Islet precursor cell (in vitro differentiated cells): Measurements from ENCODE around the gene PACSIN1.
"Not testable (repeated sequence)": the region's sequence is repeated elsewhere in the genome, so short reads cannot be mapped to it uniquely, and the experiment has no call there.

Source experiments
- DNase-seq: peaks from one replicate; pipeline ENCODE4 v3.0.0-alpha.2; 2018

The PACSIN1 gene

DNA sequence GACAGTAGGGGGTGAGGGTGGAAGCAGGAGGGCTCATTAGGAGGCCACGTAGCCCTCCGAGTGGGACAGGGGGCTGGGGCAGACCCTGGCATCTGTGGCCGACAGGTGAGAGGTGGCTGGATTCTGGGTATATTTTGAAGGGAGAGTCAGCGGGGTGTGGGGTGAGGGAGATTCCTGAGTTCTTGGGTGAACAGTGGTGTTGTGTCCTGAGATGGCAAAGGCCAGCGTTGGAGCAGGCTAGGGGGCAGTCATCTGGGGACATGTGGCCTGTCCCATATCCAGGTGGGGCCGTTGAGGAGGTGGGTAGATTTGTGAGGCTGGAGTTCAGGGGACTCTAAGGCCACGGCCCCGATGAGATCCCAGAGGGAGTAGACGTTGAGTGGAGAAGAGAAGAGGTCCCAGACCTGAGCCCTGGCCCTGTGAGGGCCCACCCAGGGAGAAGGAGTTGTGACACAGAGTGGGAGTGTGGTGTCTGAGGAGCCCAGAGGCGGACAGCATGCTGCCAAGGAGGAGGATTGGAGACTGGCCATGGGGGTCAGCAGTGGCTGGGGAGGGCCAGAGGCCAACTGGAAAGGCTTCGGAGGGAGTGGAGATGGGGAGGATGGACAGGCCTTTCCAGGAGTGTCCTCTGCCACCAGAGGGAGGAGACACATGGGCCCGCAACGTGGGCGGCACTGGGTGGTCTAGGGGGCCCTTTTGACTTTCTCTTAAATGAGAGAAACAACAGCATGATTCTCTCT lies 19.6 kb downstream of the PACSIN1 start:
- no peak for DNase-seq

DNA sequence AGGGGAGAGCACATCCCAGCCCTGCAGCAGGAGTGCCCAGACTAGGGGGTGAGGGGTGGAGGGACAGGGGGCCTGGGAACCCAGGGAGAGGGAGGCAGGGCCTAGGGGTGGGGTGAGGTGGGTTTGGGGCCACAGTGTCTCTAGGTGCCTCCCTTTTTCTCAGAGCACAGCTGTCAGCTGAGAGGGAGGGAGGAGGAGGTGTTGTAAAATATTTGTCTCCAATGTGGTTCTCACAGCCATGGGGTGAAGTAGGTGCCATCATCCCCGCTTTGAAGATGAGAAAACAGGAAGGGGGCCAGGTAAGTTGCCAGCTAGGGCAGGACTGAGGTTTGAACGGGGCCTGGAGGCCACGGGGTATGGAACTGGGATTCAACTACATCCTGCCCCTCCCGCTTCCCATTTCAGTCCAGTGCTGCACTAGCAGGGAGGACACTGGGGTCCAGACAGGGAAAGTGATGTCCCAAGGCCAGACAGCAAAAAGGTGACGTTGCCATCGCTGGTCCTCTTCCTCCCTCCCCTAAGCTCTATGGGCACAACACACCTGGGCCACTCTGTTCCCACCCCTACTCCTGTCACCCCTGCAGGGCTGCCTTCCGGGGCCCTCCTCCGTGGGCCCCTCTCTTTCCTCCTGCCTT lies 20.3 kb downstream of the PACSIN1 start:
- no peak for DNase-seq

DNA sequence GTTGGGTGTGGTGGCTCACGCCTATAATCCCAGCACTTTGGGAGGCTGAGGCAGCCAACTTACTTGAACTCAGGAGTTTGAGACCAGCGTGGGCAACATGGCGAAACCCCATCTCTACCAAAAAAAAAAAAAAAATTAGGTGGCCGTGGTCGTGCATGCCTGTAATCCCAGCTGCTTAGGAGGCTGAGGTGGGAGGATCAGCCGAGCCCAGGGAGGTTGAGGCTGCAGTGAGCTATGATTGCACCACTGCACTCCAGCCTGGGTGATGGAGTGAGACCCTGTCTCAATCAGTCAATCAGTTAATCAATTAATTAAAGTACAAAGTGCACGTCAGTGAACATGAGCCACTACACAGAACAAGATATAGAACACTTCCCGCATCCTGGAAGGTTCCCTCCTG lies 21.0 kb downstream of the PACSIN1 start:
- DNase-seq: not testable (repeated sequence)

DNA sequence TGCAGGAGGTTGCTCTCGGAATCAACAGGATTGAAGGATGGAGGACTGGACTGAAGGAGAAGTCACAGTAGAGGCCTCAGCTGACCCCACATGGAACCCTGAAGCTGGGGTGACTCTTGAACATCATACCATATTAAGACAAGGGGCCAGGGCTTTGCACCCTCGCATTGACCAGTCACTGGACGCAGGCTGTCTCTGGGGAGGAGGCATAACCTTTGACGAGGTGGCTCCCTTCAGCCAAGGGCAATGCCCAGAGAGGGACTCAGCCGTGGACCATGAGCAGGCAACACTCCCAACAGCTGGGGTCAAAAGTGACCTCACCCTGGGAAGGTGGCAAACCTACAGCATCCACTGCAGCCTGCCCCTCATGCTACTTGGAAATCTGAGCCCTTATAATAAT lies 21.7 kb downstream of the PACSIN1 start:
- DNase-seq: no peak

DNA sequence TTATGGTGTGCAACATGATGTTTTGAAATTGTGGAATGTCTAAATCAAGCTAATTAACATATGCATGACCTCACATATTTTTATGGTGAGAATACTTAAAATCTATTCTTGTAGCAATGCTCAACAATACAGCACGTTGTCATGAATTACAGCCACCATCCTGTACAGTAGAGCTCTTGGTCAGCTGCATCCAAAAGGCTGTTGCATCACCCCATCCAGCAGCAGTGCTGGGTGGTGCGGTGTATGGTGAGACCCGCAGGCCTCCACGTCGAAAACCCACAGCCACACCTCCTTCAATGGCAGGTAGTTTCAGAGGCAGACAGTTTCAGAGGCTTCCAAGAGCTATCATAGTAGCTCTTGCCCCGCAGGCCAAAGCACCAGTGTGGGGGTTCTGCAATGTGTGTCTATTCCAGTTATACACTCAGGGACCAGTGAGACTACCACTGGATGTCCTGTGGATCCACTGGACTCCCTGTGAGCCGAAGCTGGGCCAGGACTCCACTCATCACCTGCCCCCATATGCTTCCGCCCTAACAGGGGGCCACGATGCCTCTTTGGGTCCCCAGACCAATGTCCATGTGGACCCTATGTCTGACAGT lies 23.4 kb downstream of the PACSIN1 start:
- no peak for DNase-seq

DNA sequence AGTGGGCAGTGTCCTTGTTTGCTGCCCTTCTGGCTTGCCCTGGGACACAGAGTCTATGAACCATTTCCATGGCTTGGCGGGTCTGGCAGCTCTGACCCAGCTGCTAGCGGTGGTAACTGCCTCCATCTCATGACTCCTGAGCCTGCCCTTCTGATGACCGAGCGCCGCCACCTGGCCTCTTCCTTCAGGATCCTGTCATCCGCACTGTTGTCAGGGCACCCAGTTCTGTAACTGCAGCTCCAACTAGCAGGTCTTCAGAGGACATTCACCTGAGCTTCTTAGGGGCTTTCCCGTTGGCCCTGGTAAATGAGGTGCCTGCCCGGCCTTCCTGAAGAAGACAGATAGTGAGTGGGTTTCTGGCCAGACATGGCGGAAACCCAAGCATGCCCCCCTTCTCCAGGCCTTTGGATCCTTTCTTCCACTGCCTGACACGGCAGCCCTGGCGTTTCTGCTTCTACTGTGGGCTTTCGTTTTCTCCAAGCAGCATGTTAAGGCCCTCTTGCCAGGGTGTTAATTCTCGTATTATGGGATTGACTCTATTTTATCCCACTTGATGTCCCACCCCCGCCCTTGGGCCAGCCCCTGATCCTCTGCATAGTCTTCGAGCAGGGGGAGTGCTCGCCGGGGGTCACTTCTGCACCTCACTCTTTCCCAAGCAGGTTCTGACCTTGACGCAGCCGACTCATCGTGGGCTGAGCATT lies 24.7 kb downstream of the PACSIN1 start:
- no peak for DNase-seq

DNA sequence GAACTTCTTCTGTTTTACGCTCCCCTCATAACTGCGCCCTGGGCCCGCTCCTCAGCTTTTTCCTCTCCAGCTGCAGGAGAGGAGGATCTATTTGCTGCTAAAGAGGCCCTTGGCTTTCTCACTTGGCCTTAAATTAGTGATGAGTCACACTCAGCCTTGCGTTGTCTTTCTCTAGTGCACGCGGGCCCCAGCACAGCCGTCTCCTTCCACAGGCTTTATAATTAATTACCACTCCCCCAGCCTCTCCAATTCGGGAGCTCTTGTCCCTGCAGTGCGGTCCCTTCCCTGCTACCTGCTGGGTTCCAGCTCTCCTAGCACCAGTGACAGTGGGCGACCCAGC lies 25.2 kb downstream of the PACSIN1 start:
- peak; percentile 72 for DNase-seq

DNA sequence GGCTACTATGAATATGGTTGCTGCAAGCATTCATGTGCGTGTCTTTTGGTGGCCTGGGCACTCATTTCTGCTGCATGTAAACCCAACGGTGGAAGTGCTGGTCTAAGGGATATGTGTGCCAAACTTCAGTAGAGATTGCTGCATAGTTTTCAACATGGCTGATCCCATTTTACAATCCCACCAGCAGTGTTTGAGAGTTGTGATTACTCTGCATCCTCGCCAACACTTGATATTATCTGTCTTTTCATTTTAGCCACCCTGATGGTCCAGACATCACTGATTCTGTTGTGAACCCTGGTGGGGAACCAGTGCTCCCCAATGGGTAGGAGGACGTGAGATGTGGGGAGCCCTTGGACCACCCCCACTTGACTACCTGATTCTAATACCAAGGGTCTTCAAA lies 27.5 kb downstream of the PACSIN1 start:
- DNase-seq: no peak

DNA sequence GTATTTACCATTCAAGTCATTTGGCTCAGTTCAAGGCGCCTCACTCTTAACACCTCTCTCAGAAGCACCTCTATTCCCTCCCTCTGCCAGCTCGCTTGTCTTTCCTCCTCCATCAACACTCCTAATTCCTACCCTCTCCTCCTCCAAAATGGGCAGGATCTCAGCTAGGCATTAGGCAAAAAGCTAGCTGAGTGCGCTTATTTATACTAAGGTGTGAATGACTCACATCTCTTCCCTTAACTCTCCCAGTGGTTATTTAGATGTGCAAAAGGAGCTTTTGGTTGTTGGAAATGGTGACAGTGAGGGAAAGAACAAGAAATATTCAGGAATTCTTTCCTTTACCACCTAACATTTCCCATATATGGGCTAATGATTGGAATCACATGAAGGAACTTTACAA lies 29.1 kb downstream of the PACSIN1 start:
- no peak for DNase-seq

DNA sequence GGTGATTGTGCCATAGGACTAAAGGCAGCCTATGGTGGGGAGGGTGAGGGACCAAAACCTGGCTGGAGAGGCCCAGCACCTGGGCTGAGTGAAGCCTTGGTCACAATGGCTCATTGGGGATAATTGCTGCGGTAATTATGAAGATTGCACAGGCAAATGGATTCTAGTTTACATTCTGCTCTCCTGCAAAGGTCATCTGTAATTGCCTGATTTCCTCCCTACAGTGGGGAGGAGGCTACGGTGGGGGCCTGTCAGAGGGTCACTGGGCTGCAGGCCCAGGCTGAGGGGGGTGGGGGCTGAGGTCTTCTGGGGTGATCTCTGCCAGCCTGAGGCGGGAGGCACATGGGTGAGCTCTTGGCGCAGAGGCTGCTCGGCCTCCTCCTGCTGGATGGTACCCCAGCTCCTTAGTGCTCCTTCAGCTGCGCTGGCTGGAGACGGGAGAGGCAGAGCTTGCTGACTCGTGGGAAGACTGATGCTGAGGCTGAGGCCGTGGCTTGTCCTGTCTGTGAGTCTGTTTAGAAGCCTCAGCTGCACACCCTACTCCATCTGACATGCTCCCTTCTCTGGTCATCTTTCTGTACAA lies 30.3 kb downstream of the PACSIN1 start:
- no peak for DNase-seq

DNA sequence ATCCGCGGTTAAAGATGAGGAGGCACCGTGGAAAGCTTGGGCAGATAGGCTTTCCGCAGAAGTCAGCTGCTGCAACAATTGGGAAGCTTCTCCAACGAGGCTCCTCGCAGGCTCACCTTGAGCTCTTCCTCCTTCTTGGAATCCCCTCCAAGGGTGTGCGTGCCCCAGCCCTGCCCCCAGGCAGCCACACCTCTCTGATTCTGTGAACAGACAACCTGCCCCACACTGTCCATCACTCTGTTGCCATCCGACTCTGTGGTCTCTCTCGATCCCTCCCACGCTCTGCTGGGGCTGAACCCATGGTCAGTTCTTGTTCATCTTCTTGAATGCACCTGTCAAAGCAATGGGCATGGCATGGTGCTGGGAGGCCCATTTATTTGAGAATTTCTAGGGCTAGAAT lies 31.5 kb downstream of the PACSIN1 start:
- no peak for DNase-seq

DNA sequence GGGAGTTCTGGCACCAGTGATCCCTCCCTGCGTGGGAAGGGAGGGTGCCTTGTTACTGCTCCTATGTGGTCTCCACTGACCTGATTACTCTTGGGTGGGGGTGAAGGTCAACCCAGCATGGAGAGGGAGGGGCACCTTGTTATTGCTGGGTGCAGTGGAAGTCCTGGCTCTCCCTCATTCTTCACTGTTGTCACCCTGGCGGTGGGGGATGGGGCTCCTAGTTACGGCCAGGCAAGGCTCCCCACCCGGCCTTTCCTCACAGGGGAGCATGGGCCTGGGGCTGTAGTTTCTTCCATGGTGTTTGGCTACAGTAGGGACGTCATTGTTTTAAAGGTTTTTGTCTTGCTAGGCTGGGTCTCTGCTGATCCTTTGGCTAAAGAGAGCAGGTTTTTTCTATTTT lies 40.8 kb downstream of the PACSIN1 start:
- no peak for DNase-seq

DNA sequence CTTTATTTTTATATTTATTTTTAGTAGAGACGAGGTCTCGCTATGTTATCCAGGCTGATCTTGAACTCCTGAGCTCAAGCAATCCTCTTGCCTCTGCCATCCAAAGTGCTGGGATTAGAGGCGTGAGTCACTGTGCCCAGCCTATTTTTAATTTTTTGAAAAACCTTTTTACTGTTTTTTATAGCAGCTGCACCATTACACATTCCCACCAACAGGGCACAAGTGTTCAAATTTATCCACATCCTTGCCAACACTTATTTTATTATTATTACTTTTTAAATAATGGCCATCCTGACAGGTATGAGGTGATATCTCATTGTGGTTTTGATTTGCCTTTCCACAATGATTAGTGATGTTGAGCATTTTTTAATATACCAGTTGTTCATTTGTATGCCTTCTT lies 42.5 kb downstream of the PACSIN1 start:
- DNase-seq: no peak

DNA sequence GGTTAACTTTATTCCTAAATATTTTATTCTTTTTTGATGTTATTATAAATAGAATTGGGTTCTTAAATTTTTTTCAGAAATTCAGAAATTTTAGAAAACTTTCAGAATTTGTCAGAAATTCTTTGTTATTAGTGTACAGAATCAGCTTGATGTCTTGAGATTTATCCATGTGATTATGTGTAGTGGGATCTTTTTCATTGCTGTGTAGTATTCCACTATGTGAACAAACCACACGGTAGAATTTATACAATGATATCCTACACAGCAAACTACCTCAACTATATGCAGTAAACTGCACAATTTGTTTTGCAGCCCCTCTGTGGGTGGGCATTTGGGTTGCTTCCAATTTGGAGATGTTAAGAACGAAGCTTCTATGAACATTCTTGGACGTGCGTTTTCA lies 43.9 kb downstream of the PACSIN1 start:
- DNase-seq: no peak

DNA sequence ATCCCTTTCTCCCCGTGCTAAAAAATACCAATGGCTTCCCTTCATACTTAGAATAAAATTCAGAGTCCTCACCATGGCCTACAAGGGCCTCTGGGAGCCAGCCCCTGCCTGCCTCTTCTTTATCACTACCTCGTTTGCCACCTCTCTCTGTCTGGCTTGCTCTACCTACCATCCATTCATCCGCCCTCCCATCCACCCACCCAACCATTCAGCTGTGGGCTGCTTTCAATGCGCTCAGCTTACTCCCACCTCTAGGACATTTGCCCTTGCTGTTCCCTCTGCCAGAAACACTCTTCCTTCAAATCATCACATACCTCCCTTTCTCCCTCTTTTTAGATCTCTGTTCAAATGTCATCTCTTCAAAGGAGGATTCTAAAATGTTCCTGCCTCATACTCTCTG lies 44.4 kb downstream of the PACSIN1 start:
- no peak for DNase-seq

DNA sequence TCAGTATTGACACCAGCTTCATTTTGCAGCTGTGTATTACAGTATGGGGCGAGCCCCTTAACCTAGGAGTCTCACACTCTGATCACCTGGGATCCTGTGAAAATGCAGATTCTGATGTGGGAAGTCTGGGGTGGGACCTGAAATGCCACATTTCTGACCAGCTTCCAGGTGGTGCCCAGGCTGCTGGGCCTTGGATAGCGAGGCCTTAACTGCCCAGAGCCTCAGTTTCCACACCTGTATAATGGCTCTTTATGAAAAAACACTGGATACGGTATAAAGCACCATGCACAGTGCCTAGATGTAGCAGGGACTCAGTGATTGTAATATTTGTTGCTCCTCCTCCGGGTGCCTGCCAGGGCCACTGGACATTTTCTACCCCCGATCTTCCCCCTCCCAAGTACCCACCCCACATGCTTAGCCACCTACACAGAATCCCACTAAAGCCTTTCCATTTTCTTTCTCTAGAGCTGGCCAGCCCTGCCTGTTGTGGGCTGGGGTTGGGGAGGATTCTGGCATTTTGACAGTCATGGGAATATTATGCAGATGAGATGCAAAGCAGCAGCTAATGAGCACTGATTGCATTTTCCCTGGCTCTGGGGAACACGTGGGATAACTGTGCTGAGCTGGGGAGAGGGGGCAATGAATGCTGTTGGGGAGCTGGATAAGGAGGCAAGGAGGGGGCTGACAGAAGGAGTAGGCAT lies 45.5 kb downstream of the PACSIN1 start:
- no peak for DNase-seq

DNA sequence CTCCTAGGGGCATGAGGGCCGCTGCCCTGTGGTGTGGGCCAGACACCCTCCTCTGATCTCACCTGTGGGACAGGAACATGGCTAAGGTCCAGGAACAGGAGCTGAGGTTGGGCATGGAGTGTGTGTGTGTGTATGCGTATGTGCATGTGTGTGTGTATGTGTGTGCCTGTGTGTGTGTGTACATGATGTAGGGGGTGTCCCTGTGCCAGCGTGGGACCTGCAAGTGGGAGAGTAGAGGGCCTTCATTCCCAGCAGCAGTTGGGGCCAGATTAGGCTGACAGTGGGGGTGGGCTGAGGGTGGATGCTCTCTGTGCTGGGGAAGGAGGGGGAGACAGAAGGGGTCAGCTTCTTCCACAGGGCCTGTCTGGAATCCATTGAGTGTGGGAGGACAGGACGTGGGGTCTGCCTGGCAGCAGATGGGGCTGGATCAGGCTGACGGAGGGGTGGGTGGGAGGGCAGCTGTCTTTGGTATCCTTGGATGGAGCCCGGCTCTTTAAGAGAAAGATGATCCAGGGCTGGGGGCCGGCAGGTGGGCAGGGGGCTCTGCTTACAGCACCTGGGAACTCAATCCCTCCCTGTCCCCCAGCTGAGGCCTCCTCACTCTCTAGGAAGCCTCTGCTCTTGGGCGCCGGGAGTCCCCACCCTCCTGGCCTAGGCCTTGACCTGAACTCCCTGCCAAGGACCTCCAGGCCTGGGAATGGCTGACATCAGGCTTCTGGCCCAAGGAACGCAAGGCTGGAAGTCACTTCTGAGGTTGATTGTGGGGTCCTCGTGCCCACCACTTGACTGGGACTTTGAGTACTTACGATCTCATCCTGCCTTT lies 46.2 kb downstream of the PACSIN1 start:
- no peak for DNase-seq

DNA sequence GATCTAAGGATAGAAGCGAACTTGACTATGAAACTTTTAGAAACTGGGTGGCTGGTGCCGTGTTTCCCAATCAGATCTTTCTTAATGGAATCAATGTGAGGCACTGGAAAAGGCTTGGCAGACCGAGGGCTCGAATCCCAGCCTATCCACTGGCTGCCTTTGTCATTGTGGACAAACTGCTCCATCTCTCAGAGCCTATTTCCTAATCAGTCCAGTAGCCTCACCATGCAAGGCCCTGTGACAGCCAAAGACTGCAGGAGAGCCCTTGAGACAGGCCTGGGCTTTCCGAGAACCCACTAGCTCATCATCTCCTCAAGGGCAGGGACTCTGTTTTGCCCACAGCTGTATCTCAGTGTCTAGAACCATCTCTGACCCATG lies 46.9 kb downstream of the PACSIN1 start:
- DNase-seq: no peak

DNA sequence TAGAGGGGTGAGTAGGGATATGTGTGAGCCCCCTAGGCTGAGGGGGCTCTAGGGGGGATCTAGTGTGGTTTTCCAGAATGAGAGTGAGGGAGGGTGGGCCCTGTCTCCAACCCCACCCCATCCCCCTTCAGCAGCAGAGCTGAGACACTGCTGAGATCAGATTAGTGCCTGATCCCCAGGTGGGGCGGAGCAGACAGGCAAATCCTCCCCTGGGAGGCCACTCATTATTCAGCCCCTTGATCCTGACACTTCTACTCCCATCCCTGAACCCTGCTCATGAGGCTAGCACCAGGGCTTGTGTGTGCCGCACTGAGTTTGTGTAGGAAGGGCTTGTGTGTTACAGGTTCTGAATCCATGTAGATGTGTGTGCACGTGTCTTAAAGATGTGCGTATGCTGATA lies 47.8 kb downstream of the PACSIN1 start:
- no peak for DNase-seq

DNA sequence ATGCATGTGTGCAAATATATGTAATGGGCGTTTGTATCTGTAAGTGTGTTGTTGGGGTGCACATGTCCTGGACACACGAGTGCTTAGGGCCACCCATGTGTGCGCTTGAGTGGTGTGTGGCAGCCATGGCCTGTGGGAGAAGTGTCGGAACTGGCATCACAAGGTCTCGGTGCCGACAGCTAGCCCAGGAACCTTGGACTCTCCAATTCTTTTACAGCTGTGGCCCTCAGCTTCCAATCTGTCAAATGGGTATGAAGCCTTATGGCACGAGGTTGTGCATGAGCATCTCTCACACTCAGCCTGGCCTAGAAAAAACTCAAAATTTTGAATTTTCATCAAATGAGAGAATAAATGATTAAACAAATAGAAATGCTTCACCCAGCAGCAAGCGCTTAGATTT lies 48.2 kb downstream of the PACSIN1 start:
- no peak for DNase-seq

DNA sequence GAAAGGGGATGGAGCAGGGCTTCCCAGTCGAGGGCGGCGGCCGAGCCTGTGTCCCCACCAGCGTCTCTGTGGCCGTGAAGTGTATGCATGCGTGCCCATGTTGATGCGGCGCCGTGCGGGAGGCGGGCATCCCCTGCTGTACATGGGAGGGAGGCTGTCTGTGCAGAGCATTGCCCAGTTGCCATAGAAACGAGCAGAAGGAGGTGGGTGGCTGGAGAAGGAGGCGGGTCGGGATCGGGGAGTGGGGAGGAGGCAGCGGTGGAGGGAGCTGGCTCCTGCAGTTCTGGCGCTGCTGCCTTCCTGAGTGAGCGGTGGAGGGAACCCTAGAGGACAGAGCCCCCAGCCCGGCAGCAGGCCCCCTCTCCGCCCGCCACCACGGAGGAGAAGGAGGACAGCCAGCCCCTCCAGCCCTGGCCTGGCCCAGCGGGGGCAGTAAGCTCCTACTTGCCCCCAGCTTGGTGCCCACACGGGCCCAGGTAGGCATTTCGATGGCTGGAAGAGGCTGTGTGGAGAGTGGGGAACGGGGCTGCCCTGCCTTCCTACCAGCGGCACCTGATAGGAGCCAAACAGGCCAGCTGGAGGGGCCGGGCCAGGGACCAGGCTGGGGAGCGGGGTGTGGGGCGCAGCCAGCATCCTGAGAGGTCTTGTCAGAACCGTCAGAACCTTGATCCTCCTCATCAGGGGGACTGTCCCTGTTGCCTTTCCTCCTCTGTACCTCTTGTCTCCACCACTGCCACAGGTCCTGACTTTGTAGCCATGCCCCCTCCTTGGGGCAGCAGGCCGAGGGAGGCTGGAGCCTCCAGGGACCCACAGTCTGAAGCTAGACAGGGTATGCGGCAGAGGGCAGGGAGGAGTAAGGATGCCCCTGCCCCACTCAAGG lies 49.0 kb downstream of the PACSIN1 start:
- peak; percentile 91 for DNase-seq
